ENCODE results near the gene ANKRD30A. TPM values are rescaled to one million over a fixed set of nuclear protein-coding genes. Genes with fewer than 3 reads are reported as not detected.

ANKRD30A gene
- total RNA-seq, 1 experiment from 2014 or later: not detected

DNA sequence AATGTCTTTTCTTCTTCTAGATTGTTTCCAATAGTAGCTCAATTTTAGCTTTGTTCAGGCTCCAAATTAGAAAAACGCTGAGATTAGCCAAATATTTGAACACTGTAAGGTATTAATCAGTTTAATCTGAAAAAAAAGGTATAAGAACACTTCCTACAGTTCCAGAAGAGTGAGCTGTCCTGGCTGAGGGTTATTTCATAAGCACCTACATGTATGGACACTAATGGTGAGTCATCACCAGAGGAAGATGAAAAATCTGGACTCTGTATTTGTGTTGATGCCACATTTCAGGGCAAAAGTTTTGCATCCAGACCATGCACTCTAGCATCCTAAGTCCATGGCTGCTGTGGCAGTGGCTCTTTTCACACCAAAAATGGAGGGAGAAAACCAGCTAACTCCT is 189.5 kb downstream of the ANKRD30A start:
- Histone ChIP-seq H3K27me3 (replicated peaks; ENCODE audit: insufficient read depth, low read depth, low read length, poor library complexity) (no peaks in the 10 kb centered on the region), H3K9me3 (ENCODE audit: low read depth, low read length, poor library complexity, severe bottlenecking) (peaks cover 11% of the 10 kb centered on the region), H3K4me3 (ENCODE audit: low read depth, low read length, poor library complexity, severe bottlenecking) (no peak overlapping the region), H3K27ac (ENCODE audit: low read depth, low read length, poor library complexity, severe bottlenecking) (no peak overlapping the region), H3K4me1 (ENCODE audit: insufficient read depth, low read length, poor library complexity, severe bottlenecking) (no peaks in the 10 kb centered on the region), H3K36me3 (ENCODE audit: insufficient read depth, low read length, poor library complexity, severe bottlenecking) (no peaks in the 10 kb centered on the region)
- TF ChIP-seq EZH2 (IDR thresholded peaks at IDR 0.05; ENCODE audit: borderline replicate concordance, low read depth, low read length, poor library complexity, severe bottlenecking): no peak
- TF ChIP-seq, protein P1, sequence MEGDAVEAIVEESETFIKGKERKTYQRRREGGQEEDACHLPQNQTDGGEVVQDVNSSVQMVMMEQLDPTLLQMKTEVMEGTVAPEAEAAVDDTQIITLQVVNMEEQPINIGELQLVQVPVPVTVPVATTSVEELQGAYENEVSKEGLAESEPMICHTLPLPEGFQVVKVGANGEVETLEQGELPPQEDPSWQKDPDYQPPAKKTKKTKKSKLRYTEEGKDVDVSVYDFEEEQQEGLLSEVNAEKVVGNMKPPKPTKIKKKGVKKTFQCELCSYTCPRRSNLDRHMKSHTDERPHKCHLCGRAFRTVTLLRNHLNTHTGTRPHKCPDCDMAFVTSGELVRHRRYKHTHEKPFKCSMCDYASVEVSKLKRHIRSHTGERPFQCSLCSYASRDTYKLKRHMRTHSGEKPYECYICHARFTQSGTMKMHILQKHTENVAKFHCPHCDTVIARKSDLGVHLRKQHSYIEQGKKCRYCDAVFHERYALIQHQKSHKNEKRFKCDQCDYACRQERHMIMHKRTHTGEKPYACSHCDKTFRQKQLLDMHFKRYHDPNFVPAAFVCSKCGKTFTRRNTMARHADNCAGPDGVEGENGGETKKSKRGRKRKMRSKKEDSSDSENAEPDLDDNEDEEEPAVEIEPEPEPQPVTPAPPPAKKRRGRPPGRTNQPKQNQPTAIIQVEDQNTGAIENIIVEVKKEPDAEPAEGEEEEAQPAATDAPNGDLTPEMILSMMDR (conservative IDR thresholded peaks at IDR 0.05; ENCODE audit: low read depth, low read length): no peak
- intact Hi-C loops (cut with micrococcal nuclease; ENCODE audit: unreplicated experiment): no loop called here
- ChIA-PET CTCF (no interaction called here), POLR2A (ENCODE audit: low non-redundant PET) (no interaction called here)
- no peak for DNase-seq (ENCODE audit: low spot score)
- no TSS peak for BruUV-seq (replicated peaks)

DNA sequence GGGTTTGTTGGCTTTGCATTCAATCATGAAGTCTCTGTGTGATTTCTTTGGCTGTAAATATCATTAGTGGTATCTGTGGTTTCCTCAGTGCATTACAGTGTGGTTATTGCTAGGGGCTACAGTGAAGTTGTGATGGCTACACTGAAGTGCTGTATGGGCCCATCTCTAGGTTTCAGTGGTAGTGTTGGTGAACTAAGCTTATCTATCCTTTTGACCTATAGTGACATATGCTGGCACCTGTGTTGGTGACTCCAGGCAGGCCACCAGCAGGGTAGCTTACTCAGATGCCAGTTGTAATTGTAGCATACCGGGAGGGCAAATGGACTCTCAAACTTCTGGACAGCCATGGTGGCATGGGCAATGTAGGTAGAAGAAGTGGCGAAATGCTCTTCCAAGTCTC is 219.0 kb downstream of the ANKRD30A start:
- H3K4me1 ChIP-seq (ENCODE audit: insufficient read depth, low read length, poor library complexity, severe bottlenecking): no peaks in the 10 kb centered on the region
- POLR2A ChIA-PET (ENCODE audit: low non-redundant PET): no interaction called here
- DNase-seq (ENCODE audit: low spot score): no peak
- intact Hi-C loops (cut with micrococcal nuclease; ENCODE audit: unreplicated experiment): no loop called here
- H3K27ac ChIP-seq (ENCODE audit: low read depth, low read length, poor library complexity, severe bottlenecking): no peak overlapping the region
- no peak overlapping the region for H3K4me3 ChIP-seq (ENCODE audit: low read depth, low read length, poor library complexity, severe bottlenecking)
- H3K9me3 ChIP-seq (ENCODE audit: low read depth, low read length, poor library complexity, severe bottlenecking): peaks cover 36% of the 10 kb centered on the region
- CTCF ChIA-PET: no interaction called here
- no peak for TF ChIP-seq EZH2 (IDR thresholded peaks at IDR 0.05; ENCODE audit: borderline replicate concordance, low read depth, low read length, poor library complexity, severe bottlenecking)
- TF ChIP-seq, protein P1 (conservative IDR thresholded peaks at IDR 0.05; ENCODE audit: low read depth, low read length): no peak
- BruUV-seq (replicated peaks): no TSS peak
- no peaks in the 10 kb centered on the region for H3K36me3 ChIP-seq (ENCODE audit: insufficient read depth, low read length, poor library complexity, severe bottlenecking)
- no peaks in the 10 kb centered on the region for H3K27me3 ChIP-seq (replicated peaks; ENCODE audit: insufficient read depth, low read depth, low read length, poor library complexity)

DNA sequence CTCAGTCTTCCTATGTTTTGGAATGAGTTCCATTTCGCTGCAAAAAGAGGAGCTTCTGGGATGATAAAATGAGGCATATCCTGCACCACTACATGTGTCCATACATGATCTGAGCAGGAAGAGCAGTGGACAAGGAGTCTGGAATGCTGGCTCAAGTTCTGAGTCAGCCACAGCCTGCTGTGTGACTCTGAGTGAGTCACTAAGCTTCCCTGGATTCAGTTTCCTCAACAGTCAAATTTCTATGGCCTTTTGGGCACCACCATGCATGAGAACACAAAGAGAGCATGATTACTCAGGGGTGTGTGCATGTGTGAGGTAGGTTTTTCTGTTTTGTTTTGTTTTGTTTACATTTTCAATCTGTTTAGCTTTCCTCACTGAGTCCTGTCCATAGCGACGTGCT is 254.6 kb downstream of the ANKRD30A start:
- ChIA-PET POLR2A (ENCODE audit: low non-redundant PET) (no interaction called here), CTCF (no interaction called here)
- H3K4me3 ChIP-seq (ENCODE audit: low read depth, low read length, poor library complexity, severe bottlenecking): no peak overlapping the region
- no peak for DNase-seq (ENCODE audit: low spot score)
- no peaks in the 10 kb centered on the region for H3K4me1 ChIP-seq (ENCODE audit: insufficient read depth, low read length, poor library complexity, severe bottlenecking)
- intact Hi-C loops (cut with micrococcal nuclease; ENCODE audit: unreplicated experiment): no loop called here
- H3K36me3 ChIP-seq (ENCODE audit: insufficient read depth, low read length, poor library complexity, severe bottlenecking): no peaks in the 10 kb centered on the region
- H3K9me3 ChIP-seq (ENCODE audit: low read depth, low read length, poor library complexity, severe bottlenecking): peaks cover 11% of the 10 kb centered on the region
- no peak overlapping the region for H3K27ac ChIP-seq (ENCODE audit: low read depth, low read length, poor library complexity, severe bottlenecking)
- no TSS peak for BruUV-seq (replicated peaks)
- no peaks in the 10 kb centered on the region for H3K27me3 ChIP-seq (replicated peaks; ENCODE audit: insufficient read depth, low read depth, low read length, poor library complexity)
- TF ChIP-seq, protein P1 (conservative IDR thresholded peaks at IDR 0.05; ENCODE audit: low read depth, low read length): no peak
- no peak for TF ChIP-seq EZH2 (IDR thresholded peaks at IDR 0.05; ENCODE audit: borderline replicate concordance, low read depth, low read length, poor library complexity, severe bottlenecking)

Measured in A673 (cell line).